Effector CD8-positive, alpha-beta T cell (primary cell): ENCODE data around the gene S100A11.
"Not testable (repeated sequence)": the region's sequence is repeated elsewhere in the genome, so short reads cannot be mapped to it uniquely, and the experiment has no call there.

ENCODE experiments used
- DNase-seq: peaks from one replicate; lab custom pipeline; 2025; lab: John Stamatoyannopoulos, UW
- total RNA-seq, 4 experiments: gene quantifications; one replicate each; lab custom pipeline; 2026; lab: John Stamatoyannopoulos, UW

Gene S100A11
- 16.6 to 54.2 (median 32.0) reads per million in 4 experiments for total RNA-seq

DNA sequence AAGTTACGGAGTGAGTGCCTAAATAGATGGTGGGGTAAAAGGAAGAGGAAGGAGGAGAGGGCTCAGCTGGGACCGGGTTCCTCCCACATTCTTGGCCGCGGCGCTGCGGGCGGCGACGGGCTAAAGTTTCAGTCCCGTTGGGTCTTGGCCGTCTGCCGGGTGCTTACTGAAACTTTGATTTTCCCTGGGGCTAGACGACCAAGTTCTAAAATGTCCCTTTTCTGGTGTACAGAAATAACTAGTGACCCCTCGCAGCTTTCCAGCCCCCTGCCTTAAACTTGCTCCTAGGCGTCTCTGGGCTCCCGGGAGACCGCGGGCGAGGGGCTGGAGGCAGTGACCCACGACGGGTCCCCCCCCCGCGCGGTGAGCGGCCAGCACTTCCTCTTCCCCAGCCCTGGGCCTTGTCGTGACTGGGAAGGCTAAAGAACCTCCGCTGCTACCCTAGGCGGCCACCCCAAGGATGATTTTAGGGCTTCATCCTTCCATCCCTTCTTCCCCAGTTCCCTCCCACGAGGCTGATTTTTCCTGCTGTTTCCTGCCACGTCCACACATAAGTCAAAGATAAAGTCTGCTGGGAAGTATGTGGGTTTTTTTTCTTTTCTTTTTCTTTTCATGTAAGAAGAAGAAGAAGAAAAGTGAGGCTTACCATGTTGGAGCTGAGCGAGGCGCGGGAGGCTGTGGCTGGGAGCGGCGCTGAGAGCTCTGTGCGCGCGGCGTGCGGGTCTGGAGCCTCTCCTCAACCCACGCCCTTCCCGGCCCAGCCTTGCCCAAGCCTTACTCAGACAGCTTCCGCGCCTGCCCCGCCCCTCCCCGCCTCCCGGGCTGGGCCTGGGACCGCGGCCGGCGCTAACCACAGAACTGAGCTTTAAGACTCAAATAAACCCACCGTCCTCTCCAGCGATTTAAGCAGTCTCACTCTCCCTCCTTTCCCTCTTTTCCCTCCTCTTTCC is at the start of gene S100A11:
Gene S100A11, minus strand, starts transcription at position 738 of the 950 bp plus-strand sequence. Its CDS starts 89 bp downstream, at position 649.
- DNase-seq, result peak; percentile 14

DNA sequence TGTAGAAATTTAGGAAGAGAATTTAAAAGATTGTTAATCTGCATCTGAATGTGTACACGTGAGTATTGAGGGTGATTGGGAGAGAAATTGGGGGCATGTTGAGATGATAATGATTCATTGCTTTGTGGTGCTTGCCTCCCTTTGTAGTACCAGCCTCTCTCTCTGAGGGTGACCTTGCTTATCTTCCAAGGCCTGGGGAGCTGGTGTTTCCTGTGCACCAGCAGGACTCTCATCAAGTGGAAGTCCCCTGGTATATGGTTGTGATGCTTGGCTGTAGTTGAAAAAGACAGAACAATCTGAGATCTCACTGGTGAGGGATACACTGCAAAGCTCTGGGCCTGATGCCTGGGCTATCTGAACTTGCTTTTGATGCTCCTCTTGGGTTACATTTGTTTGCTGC is 48.0 kb upstream of the S100A11 start:
- DNase-seq, result no peak

DNA sequence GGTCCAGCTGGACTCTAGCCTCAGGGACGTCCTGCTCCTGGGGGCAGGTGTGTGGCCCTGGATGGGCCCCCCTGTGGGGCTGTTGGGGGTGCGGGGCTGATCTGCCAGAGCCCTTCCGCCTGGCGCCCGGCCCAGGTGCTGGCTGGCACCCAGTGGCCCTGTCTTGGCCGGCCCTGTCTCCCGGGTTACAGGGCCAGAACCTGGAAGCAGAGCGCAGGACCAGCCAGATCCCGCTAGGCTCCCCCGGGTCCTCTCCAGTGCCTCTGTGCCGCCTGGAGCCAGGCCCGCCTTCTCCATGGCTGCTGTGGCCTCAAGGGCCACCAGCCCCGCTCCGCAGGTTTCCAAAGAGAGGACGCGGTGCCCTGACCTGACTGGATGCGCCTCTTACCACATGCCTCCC is 44.2 kb upstream of the S100A11 start:
- DNase-seq, result not testable (repeated sequence)

DNA sequence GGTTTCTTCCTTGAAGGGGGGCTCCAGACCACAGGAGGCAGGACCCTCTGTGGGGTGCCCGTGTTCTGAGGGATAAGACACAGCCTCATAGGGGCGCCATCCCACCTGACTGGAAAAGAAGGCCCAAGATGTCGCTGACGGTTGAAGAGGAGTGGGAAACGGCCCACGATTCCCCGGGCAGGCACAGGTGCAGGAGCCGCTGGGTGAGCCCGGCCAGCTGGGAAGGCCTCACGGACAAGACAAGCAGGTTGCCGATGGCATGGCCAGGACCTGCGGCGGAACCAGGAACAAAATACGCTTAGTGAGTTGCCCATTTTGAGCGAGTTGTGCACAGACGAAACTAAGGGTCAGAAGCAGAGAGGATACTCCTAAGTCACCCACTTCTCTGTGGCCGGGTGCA is 43.7 kb upstream of the S100A11 start:
- DNase-seq, result not testable (repeated sequence)

DNA sequence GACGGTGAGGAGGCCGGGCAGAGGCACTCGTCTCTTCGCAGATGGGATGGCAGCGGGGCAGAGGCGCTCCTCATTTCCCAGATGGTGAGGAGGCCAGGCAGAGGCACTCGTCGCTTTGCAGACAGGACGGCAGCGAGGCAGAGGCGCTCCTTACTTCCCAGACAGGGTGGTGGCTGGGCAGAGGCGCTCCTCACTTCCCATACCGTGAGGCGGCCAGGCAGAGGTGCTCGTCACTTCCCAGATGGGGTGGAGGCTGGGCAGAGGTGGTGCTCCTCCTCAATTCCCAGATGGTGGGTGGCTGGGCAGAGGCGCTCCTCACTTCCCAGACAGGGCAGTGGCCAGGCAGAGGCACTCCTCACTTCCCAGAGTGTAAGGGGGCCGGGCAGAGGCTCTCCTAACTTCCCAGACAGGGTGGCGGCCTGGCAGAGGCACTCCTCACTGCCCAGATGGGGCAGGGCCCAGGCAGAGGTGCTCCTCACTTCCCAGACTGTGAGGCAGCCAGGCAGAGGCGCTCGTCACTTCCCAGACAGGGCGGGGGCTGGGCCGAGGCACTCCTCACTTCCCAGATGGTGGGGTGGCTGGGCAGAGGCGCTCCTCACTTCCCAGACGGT is 42.1 kb upstream of the S100A11 start:
- no peak for DNase-seq

DNA sequence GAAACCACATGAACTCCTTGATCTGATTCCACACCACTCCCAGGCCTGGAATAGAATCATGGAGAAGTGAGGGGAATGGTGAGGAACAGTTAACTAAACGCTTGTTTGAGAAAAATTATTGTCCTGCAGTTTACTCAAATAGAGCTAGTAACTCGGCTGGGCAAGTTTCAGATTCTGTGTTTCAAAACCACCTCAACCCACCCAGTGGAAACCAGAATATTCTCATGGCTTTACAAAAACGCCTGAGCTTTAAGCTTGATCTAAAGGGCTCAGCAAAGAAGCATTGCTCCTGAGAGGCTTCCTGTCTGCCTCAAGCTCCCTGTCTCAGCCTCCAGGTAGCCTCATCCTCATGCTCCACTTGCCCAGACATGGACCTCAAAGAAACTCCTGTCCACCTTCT is 35.5 kb upstream of the S100A11 start:
- no peak for DNase-seq

DNA sequence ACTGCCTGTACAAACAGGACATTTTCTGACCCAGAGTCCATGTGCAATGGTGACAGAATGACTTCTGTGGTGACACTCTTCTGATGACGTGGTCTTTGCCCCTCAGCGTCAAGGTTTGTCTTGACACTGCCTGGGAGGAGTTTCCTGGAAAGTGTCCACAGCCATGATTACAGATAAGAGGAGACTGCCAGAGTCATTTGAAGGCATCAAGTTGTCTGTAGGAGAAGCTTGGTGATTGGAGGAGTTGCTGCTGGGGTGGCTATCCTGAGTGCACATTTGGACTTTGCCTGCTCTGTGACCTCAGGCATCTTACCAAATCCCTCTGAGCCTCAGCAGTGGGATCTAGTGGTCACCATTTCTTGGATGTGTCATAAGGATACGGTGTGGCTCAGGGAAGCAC is 34.3 kb upstream of the S100A11 start:
- DNase-seq, result no peak

DNA sequence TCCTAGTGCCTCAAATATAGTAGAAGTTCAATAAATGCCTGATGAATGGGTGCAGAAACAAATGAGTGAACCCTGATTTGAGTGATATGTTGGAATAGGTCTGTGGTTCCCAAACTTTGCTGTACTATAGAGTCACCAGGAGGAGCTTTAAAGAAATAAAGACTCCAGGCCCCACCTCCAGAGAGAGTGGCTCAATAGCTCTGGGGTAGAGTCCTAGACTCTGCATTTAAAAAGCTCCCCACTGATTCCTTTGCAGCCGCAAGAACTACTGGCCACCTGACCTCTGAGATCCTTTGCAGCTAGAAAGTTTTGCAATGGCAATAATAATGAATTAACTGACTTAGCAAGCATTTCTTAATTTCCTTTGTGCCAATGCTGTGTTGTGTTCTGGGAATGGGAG is 31.1 kb upstream of the S100A11 start:
- no peak for DNase-seq

DNA sequence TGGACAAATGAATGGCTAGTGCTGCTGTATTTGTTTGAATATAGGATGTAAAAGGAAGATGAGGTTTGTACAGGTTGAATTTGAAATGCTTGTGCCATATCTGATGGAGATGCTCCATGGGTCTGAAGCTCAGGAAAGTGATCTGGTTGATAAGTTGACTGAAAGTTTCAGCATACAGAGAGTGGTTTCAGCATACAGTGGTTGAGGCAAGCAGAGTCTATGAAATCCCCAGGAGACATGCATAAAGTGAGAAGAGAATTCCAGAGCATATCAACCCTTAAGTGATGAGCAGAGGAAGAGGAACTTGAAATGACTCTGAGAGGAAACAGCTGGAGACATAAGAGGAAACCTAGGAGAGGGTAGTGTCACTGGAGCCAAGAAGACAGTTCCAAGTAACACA is 30.3 kb upstream of the S100A11 start:
- DNase-seq, result no peak

DNA sequence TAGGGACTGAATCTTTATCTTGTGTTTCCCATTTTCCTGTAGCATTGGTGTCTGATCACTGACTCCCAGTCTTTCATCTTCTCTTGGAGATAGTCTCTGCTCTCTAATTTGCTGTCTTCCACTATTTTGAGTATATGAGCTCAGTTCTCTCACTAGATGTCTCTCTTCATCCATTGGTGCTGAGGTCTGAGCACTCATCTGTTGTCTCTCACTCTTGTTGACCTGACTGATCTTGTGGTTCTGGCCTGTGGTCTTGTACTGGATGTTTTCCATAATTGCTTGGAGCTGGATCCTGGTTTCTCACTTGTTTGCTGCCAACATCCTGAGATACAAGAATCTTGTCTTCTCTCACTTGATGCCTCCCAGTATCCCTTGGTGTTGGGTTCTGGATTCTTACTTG is 25.1 kb upstream of the S100A11 start:
- no peak for DNase-seq

DNA sequence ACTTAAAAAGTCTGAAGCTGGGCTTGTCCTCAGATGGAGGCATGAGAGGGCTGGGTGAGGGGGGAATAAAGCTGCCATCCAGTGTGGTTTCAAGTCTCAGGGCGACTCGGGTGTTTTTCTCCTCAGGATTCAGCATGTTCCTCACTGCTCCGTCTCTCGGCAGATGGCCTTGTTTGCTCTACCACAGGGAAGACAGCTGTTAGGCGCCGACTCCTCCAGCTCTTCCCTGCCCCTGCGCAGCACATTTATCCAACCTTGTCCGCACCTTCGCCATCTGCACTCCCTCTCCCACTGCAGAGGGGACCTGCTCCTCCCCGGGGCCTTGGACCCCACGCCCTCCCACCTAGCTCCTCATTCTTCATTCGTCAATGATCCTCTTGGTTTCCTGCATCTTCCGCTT is 16.6 kb upstream of the S100A11 start:
- no peak for DNase-seq

DNA sequence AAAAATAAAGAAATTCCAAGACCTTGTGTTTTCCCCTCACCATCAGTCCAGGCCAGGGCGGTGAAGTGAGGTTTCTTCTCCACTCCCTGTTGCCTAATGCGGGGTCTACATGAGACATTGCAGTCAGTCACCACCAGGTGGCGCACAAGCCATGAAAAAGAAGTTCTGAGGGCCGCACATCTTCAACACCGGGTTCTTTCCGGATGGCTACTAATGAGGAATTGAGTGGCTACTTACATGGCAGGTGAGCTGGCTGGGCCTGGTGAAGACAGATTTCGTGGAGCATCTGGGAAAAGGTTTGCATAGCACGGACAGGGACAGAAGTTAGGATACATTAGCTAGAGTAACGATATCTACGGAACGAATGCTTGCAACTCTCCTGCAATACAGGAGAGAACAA is 15.8 kb upstream of the S100A11 start:
- peak; percentile 75 for DNase-seq

DNA sequence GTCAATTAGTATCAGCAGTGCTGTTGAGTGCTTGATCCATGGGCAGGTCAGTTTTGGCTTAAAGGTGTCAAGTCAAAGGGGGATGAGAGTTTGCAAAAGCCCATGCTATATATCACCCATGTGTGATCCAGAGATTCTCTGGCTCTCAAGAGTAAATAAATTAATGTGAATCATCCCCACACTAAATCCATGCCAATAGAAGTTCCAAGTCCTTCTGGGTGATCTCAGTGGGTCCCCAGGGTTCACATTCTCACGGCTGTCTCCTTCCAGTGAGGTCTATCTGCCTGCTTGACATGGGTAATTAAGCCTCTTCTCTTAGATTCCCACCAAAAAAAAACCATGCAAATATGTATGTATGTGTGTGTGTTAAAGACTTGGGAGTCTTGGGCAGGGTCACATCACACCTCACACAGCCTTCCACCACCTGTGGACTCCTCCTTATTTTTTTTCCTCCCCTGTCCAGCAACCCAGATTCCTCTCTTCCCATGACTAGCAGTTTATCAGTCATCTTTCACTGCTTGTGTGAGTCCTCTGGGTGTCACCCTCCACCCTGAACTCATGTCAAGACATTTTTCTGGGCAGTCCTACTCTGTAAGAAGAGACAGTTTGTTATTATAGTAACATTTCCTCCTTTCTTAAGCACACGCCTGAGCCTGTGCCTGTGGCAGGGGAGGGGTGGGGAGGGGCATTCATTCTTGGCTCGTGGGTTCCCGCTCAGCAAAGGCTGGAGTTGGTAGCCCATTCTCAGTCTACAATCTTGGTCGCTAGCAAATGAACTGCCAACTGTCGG is 14.3 kb upstream of the S100A11 start:
- DNase-seq, result no peak

DNA sequence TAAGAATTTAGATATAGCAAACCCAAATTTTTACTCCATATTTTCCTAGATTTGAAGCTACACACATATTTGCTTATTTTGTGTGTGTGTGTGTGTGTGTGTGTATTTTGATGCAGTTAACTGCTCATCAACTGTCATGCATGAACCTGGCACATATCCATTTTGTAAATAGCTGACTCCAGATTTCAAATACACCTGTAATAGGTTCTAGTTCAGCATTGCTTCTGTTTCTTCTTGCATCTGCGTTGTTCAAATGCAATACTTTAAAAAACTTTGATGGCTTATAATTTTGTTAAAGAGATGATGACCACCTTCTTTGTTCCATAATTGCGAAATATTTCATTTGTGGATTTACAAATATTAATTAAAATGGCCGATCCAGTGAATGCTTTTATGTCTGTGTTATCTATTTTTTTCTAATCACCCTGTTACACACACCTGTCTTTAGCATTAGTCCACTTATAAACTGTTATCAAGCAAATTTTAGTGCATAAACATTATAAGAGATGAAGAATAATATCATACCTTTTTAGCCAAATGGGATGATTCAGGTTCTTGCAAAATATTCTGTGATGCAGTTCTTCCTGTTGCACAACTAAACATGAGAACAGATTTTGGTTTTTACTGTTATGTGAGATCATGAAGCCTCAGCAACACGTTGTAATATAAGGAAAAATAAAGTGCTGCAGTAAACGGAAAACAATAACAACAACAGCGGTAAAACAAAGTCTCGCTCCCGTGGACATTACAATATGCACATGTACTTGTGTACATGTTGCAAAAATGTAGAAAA is 12.7 kb upstream of the S100A11 start:
- no peak for DNase-seq

DNA sequence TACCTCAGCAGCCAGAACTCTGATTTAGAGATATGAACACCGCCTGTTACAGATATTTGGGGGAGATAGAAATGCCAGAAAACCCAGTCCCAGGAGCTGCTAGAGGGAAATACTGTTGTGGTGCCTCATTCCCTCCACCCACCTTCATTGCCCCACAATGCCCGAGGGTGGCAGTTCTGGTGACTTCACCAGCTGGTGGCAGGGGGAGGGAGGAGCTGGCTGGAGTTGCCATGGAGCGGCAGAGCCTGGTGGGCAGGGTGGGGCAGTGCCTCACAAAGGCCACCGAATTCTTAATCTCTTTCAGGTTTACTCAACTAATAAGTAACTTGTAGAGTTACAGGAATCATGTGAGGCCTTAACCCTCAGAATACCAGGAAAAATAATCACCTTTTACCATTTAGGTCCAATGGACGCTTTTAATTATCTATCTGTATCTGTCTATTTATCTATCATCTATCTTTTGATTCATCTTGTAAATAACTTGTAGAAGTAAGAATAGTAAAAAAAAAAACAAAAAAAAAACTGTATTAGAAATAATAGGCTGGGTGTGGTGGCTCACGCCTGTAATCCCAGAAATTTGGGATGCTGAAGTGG is 11.7 kb upstream of the S100A11 start:
- peak; percentile 8 for DNase-seq

DNA sequence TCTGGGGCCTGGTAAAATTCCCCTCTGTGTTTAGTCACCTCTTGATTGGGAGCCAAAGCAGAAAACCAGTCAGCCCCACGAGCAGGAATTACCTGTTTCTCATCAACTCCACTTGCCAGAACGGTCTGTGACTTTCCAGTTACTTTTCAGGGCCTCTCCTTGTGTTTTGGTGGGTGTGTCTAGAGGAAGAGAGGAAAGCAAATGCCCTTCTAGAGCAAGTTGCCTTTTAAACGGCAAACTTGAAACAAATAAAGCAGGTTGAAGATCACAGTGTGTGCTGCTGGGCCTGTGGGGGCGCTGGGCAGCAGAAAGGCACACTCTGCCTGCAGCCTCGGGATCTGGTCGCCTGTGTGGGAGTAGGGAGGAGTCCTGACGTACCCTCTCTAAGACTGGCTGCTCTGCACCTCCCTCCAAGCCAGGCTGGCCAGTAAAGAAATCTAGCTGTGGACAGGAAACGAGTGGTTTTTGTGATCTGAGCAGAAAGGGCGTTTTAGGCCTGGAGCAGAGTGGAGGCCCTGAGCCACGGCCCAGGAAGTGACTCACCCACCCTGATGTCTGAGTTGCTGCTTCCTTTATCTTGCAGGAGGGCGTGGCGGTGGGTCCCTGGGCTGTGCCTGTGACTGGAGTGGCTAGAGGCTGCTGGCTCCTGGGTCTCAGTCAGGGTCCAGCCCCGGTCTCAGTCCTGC is 11.1 kb upstream of the S100A11 start:
- DNase-seq, result peak; percentile 60

DNA sequence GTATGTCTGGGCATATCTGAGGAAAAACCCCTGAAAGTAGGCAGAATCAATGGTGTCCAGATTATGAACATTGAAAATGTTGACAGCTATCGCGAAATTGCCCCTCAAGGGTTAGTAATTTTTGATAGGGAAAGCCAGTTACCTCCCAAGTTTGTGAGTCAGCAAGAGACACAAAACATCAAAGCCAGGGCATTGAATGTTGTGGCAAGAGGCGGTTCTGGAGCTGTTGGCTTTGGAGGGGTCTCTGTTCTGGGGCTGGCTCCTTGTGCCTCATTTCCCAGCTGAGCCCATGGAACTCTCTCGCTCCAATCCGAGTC is 10.6 kb upstream of the S100A11 start:
- DNase-seq, result no peak

DNA sequence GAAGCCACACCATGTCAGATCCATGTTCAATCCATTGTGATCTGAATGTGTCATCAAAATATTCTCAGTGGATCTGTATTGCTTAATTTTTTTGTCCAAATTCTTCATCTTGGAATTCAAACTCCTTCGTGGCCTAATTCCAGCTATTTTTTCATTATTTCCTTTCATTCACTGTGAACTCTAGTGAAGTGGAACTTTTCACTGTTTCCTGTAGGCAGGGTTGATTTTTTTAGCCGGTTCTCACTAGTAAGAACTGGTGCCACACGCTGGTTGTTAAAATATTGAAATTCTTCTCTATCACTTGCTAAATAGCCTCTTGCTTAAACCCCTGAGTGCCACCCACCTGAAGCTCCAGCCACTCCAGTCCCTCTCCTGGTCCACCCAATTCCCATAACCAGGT is 7.6 kb upstream of the S100A11 start:
- no peak for DNase-seq

DNA sequence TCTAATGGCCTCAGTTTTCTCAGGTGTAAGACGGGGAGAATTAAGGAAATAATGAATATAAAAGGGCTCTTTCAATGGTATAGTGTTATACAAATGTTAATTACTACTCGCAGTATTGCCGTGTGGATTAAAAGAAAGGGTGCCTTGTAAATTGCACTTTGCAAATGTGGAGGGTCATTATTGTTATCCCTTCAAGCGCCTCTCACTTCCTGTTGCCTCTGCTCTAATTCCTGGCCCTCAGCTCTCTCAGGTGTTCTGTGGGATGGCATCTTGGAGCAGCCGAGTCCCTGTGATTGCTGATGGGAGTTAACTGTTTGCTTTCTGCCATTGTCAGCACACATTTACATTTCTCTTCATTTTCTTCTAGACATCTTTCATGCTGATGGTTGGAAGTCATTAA is 7.1 kb upstream of the S100A11 start:
- no peak for DNase-seq

DNA sequence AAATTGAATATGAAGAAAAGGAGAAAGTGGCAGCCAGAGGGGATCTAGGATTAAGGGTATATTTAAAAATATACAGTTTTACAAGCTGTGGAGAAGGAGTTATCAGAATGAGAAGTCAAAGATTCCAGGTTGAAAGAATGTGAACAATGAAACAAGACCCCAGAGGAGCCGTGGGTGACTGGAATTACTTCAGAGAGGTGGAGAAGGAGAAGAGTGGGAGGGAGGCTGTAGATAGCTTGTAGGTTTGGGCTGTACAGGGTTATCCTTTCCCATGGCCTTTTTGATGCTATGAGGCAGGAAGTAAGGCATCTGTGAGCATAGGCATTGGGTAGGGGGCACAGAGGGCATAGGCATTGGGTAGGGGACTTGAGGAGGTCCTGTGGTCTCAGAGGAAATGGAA is 5.2 kb upstream of the S100A11 start:
- DNase-seq, result no peak

DNA sequence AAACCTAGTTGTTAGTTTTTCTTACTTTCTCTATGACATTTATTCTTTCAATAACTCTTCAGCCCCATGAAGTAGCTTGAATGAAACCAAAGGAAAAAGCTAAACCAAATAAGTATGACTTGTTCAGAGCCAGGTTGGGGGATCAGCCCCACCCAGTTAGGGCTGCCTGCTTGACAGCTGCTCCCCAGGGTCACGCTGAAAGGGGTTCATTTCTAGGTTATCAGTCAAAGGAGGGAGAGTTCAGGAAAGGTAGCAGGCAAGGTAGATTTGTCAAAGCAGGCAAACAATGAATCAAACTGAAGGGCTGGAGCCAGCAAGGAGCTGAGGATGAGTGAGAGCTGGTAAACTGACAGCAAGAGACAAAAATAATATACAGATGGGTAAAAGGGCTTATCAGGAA is 3.1 kb upstream of the S100A11 start:
- no peak for DNase-seq
